Measurements from ENCODE around the gene GNAT3.
A peak's percentile ranks its signal among the peaks of the same experiment; 100 is the strongest.

The GNAT3 gene

DNA sequence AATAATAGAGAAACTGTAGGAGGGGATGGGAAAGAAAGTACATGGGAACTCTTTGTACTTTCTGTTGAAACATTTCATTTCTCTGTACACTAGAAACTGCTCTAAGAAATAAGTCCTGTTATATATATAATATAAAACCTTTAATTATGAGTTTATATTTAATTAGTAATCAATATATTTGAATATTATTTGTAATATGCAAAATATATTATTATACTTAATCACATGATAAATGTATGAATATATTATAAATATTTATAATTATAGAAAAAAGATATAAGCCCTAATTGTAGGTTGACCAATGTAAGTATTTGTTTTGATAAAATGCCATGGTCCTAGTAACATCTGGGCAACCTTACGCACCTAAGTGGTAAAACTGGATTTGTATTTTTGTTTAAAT is 51.0 kb downstream of the GNAT3 start:
- DNase-seq = no peak

DNA sequence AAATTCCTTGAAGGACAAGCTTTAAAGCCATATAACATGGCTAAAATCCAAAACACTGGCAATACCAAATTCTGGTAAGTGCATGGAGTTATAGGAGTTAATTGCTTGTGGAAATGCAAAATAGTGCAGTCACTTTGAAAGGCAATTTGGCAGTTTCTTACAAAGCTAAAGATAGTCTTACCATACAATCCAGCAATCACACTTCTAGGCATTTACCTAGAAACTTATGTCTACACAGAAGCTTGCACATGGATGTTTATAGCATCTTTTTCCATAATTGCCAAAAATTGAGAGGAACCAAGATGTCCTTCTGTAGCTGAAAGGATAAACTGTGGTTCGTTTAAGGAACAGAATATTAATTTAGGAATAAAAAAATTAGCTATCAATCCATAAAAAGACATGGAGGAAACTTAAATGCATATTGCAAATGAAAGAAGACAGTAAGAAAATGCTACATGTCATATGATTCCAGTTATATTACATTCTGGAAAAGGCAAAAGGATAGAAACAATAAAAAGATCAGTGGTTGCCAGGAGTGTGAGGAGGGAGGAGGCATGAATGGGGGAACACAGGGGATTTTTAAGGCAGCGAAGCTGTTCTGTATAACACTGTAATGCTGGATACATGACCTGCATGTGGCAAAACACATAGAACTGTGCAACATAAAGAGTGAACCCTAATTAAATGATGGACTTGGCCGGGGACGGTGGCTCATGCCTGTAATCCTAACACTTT is 51.9 kb downstream of the GNAT3 start:
- no peak for DNase-seq

GRCh38 chr7:80458822-80459725 is 52.8 kb downstream of the GNAT3 start:
- DNase-seq = no peak

DNA sequence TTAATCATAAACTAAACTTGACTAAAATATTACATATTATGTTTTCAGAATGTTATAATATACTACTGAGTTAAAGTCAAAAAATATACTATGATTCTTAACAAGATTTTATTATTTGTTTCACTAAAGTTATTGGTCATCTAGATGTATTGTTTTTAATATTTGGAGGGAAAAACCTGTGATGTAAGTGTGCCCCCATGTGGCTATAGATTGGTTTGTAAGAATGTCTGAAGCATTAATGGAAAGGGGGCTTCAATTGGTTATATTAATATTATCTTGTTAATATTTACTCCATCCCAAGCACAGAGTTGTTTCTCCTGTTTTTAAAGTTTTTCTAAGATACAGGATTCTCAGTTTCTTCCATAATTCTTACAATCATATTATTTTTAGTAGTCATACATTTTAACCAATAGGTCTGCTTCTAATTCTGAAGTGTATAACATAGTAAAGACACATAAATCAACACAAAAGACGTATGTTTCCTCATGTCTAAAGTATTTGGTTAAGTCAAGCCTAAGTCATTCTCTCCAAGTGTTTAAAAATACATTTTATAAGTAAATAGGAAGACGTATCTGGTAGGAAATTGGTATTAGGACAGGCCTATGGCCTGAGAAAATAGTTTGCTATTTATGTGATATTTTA is 58.0 kb downstream of the GNAT3 start:
- DNase-seq = peak; percentile 16

- DNase-seq = peak; percentile 52
These were observed 61.1 kb downstream of the GNAT3 start for GRCh38 chr7:80450621-80451308.

DNA sequence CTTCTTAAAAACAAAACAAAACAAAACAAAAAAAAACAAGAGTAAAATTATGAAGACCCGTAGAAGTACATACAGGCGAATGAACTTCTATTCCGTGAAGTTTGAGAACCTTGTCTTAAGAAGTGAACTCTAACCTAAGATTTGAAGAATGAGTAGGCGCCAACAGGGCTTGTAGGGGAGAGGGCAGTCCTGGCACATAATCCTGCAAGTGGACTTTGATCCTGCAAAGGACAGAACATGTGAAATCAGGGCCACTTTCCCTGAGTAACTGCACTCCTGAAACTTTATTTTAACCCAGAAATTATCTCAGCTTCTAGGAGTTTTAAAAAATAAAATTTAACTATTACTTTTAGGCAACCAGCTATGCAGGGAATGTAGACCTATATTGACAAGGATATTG is 62.0 kb downstream of the GNAT3 start:
- DNase-seq = no peak

- DNase-seq = no peak
These were observed 66.5 kb downstream of the GNAT3 start for GRCh38 chr7:80445351-80445750.

DNA sequence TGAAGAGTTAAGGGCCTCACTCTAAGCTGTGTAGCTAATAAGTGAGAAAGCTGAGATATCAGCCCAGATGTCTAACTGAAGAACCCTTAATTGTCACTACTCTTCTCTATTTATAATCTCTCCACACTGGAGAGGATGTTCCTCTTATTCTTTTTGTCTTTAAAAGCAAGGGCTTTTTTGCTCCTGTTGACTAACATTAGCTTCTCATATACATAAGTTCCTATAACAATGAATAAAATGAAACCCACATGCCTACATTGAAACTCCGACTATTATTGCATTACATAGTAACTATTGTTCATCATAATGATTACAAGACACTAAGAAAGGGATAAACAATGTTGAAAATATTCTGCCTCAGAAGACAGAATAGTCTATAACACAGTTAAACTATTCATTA is 67.1 kb downstream of the GNAT3 start:
- DNase-seq = no peak

DNA sequence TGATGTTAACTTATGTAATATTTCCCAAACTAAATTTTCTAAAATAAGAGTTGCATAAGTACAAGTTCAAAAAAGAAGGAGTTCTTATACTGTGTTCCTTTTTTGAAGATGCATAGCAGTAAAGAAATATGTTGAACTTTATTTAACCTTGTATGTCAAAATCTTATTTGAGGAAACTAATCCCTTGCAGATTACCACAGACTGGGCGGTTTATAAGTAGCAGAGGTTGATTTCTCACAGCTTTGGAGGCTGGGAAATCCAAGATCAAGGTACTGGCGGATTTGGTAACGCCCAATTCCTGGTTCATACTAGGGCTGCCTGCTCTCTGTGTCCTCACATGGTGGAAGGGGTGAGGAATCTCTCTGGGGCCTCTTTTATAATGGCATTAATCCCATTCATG is 68.5 kb downstream of the GNAT3 start:
- no peak for DNase-seq

DNA sequence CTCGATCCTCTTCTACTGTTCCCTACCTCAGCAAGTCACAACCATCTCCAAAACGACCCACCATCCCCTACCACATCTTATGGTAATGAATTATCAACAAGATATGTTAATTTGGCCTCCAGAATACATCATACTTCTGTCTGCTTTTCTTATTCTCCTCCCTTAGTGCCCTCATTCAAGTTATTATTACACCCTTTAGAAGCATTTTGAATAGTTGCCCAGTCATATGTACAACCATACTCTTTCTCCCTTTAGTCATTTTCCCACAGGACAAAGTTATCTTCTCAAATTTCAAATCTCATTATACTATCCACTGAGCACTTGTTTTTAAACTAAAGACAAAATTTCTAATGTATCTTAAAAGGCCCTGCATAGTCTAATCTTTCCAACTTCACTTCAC is 71.0 kb downstream of the GNAT3 start:
- peak; percentile 36 for DNase-seq

- DNase-seq = peak; percentile 86
These were observed 71.7 kb downstream of the GNAT3 start for GRCh38 chr7:80439894-80440821.

- no peak for DNase-seq
These were observed 76.3 kb downstream of the GNAT3 start for GRCh38 chr7:80435521-80435920.

GRCh38 chr7:80434047-80434446 is 77.8 kb downstream of the GNAT3 start:
- DNase-seq = no peak

GRCh38 chr7:80432166-80432565 is 79.7 kb downstream of the GNAT3 start:
- DNase-seq = no peak

DNA sequence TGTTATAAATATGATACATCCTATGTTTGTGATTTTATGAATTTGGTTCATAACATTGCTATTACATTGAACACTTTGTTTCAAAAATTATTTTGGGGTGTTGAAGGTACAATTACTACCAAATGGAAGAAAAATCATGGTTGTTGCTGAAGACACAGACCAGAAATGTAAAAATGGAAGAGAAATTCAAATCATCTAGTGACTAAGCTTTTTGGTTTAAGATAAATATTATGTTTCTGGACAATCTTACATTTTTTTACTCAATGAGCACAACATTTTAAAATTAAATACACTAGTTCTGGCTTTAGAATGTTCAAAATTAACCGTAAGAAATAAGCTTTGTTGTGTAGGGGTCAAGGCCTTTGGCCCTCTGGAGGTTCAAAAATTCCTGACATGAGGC is 82.7 kb downstream of the GNAT3 start:
- DNase-seq = no peak

- peak; percentile 63 for DNase-seq
These were observed 83.5 kb downstream of the GNAT3 start for GRCh38 chr7:80428161-80429054.

DNA sequence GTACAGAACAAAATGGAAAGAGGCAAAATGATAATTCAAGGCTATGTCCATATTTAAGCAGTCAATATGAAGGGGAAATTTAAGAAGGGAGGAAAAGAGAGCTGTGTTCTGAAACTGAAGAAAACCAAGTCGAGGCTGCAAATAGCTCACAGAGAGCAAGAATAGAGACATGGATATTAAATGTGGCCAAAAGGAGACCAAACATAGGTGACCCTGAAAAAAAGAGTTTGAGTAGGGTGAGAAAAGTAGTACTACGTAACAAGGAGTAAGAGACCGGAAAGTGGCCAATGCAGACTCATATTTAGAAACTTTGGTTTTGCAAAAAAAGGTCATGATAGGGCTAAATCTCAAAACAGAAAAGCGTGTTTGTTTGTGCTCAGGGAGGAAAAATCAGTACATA is 84.6 kb downstream of the GNAT3 start:
- DNase-seq = no peak

DNA sequence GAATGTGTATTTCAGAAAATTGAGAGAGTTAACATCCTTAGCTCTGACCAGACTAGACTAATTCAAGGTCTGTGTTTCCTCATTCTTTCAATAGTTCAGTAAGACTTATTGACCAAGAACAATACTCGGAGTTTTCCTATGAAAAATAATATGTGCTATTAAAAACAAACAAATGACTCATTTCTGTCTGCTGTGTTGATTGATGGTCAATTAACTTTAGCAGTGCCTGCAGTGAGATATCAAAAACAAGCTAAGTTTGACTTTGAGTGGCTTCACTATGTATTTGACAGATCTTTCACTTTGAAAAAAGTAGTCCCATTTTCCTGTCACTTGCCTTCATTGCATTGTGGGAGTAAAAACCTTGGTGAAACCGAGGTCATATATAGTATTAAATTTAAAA is 91.0 kb downstream of the GNAT3 start:
- DNase-seq = no peak

GRCh38 chr7:80417211-80417793 is 94.6 kb downstream of the GNAT3 start:
- no peak for DNase-seq

- peak; percentile 71 for DNase-seq
These were observed 96.3 kb downstream of the GNAT3 start for GRCh38 chr7:80415522-80415921.

All from fibroblast of skin of abdomen (primary cell).